Hepatocyte (in vitro differentiated cells): ENCODE results near the gene TCEAL1. TPM values are rescaled to one million over a fixed set of nuclear protein-coding genes. Genes with fewer than 3 reads are reported as not detected.

Experiments used
- DNase-seq: peaks from one replicate; pipeline ENCODE4 v3.0.0-alpha.2; 2016; ENCODE audit warnings: low spot score
- H2AFZ ChIP-seq: fragments of 200-600 bp; sonication (generic); 2 replicates; pipeline ENCODE4 v1.6.0; 2016; ENCODE audit warnings: antibody characterized with exemption, mild to moderate bottlenecking
- H3K27ac ChIP-seq: fragments of 200-600 bp; sonication (generic); 2 replicates; pipeline ENCODE4 v1.5.1; 2016; ENCODE audit warnings: mild to moderate bottlenecking
- H3K27me3 ChIP-seq: fragments of 200-600 bp; sonication (generic); 2 replicates; pipeline ENCODE4 v1.6.1; 2016
- H3K36me3 ChIP-seq: fragments of 200-600 bp; sonication (generic); replicated peaks from 2 replicates; pipeline ENCODE4 v1.5.1; 2016; ENCODE audit warnings: low read depth; ENCODE audit not compliant: insufficient read depth
- H3K4me1 ChIP-seq: fragments of 200-600 bp; sonication (generic); 2 replicates; pipeline ENCODE4 v1.5.1; 2016; ENCODE audit warnings: mild to moderate bottlenecking, moderate library complexity; ENCODE audit not compliant: insufficient read depth
- H3K4me2 ChIP-seq: fragments of 200-600 bp; sonication (generic); 2 replicates; pipeline ENCODE4 v1.6.0; 2016
- H3K4me3 ChIP-seq: fragments of 200-600 bp; sonication (generic); 2 replicates; pipeline ENCODE4 v1.5.1; 2016; ENCODE audit warnings: mild to moderate bottlenecking
- H3K79me2 ChIP-seq: fragments of 200-600 bp; sonication (generic); 2 replicates; pipeline ENCODE4 v1.6.0; 2017; ENCODE audit warnings: mild to moderate bottlenecking
- H3K9me2 ChIP-seq: fragments of 200-600 bp; sonication (generic); replicated peaks from 2 replicates; pipeline ENCODE4 v1.6.0; 2017; ENCODE audit warnings: mild to moderate bottlenecking; ENCODE audit not compliant: insufficient read depth
- H3K9me3 ChIP-seq: fragments of 200-600 bp; sonication (generic); 2 replicates; pipeline ENCODE4 v1.5.1; 2016; ENCODE audit warnings: low read depth, mild to moderate bottlenecking
- H4K20me1 ChIP-seq: fragments of 200-600 bp; sonication (generic); 2 replicates; pipeline ENCODE4 v1.6.0; 2016; ENCODE audit warnings: mild to moderate bottlenecking; ENCODE audit not compliant: insufficient read depth, poor library complexity, severe bottlenecking
- EZH2 ChIP-seq: fragments of 200-600 bp; sonication (generic); IDR thresholded peaks from 2 replicates; pipeline ENCODE4 v1.6.1; 2016; ENCODE audit warnings: antibody characterized with exemption, mild to moderate bottlenecking, borderline replicate concordance
- EZH2phosphoT487 ChIP-seq: fragments of 200-600 bp; sonication (generic); IDR thresholded peaks from one replicate; pipeline ENCODE4 v1.6.1; 2018; ENCODE audit warnings: antibody characterized with exemption, mild to moderate bottlenecking, low read depth, moderate library complexity; ENCODE audit not compliant: unreplicated experiment, severe bottlenecking
- WGBS: methylation state at CpG from one replicate; pipeline ENCODE4 v1.1.6; 2016; ENCODE audit warnings: low lambda C conversion rate; ENCODE audit errors: missing lambda C conversion rate; 5-methylcytosine and 5-hydroxymethylcytosine counted together
- polyA plus RNA-seq: library from polyadenylated mRNA; unstranded; fragments of >200 nt; fragmentation: Nextera tagmentation; extraction: Ambion mirVana; gene quantifications from 2 replicates; pipeline ENCODE4 v1.2.1, GENCODE V29; 2016
- total RNA-seq: library from RNA; depleted of rRNA; stranded (reverse); fragments of >200 nt; gene quantifications from 2 replicates; pipeline ENCODE4 v1.2.3, GENCODE V29; 2014
- TF ChIP-seq, protein P1 (sequence below): fragments of 200-600 bp; sonication (generic); IDR thresholded peaks from 2 replicates; pipeline ENCODE4 v1.5.1; 2016; ENCODE audit warnings: antibody characterized with exemption, mild to moderate bottlenecking; ENCODE audit not compliant: poor library complexity

The TCEAL1 gene
- total and polyA plus RNA-seq, 2 experiments from 2014 or later, result 89.2 to 113 TPM

DNA sequence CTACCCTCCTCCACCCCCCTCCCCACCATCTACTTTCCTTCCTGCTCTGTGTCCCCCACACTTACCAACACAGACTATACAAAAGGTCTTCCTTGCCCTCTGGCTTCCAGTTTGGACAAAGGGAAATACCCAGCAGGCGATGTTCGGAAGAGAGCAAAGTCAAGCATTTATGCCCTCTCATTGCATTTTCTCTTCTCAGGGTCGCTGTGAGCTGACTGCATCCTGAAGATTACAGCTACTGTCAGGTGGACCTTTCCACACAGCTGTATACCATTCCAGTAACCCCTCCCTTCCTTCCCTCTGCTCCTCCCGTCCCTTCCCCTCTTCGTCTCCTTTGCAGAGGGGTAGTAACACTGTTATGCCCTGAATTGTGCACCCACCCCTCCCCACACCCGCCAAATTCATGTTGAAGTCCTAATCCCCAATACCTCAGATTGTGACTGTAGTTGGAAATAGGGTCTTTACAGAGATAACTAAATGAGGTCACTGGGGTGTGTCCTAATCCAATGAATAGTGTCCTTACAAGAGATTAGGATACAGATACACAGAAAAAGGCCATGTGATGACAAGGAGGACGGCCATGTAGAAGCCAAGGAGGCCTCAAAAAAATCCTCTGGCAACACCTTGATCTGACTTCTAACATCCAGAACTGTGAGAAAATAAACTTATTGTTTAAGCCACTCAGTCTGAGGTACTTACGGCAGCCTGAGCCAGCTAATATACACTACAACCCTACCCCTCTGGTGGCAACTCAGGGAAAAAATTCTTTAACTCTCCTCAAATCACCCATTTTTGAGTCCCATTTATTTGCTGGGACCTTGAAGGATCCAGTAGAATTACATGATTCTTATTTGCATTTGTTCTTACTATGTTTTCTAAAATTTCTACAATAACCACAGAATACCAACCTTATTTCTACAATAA is 46.0 kb downstream of the TCEAL1 start:
- Histone ChIP-seq H3K27ac (peak overlapping the region; percentile 30), H3K27me3 (no peaks in the 10 kb centered on the region), H3K36me3 (no peaks in the 10 kb centered on the region), H4K20me1 (peaks cover 38% of the 10 kb centered on the region), H3K4me3 (no peak overlapping the region), H3K4me1 (no peaks in the 10 kb centered on the region), H3K9me3 (no peaks in the 10 kb centered on the region), H3K79me2 (peaks cover 2% of the 10 kb centered on the region), H3K4me2 (no peak overlapping the region), H3K9me2 (no peaks in the 10 kb centered on the region), H2AFZ (no peak overlapping the region)
- no peak for DNase-seq
- 79% methylated on average over 8 of the region's 8 CpGs for WGBS
- no peak for TF ChIP-seq EZH2phosphoT487
- no peak for TF ChIP-seq EZH2
- TF ChIP-seq, protein P1, sequence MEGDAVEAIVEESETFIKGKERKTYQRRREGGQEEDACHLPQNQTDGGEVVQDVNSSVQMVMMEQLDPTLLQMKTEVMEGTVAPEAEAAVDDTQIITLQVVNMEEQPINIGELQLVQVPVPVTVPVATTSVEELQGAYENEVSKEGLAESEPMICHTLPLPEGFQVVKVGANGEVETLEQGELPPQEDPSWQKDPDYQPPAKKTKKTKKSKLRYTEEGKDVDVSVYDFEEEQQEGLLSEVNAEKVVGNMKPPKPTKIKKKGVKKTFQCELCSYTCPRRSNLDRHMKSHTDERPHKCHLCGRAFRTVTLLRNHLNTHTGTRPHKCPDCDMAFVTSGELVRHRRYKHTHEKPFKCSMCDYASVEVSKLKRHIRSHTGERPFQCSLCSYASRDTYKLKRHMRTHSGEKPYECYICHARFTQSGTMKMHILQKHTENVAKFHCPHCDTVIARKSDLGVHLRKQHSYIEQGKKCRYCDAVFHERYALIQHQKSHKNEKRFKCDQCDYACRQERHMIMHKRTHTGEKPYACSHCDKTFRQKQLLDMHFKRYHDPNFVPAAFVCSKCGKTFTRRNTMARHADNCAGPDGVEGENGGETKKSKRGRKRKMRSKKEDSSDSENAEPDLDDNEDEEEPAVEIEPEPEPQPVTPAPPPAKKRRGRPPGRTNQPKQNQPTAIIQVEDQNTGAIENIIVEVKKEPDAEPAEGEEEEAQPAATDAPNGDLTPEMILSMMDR, result no peak

DNA sequence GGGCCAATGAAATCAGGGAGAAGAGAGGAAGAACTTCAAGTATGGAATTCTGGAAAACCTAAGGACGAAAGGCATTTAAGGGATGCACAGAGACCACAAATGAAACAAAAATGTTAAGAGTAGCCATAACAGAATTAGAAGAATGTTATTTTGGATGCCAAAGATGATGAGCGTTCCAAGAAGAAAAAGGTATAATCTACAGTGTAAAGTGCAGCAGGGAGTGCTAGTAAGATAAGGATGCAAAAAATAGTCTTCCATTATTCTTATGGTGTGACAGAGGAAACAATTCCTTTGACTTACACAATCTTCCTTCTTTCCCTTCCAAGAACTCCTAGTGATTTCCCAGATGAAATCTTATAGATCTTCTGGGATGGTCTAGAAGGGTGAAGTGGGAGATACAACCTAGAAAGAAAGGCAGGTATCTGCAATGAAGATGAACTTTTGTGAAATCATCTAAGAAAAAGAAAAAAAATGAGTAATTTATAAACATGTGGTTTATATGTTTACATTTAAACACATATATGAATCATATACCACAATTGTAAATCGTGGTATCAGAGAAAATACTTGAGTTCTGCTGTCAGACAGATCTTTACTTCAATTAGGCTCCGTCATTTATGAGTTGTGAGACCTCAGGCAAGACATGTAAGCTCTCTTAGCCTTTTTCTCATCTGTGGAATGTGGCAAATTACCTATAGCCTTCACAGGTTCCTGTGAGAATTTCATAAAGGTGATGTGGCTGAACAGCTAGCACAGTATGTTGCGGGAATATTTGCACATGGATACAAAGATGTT is 49.6 kb downstream of the TCEAL1 start:
- Histone ChIP-seq H3K4me3 (no peak overlapping the region), H3K36me3 (peaks cover 5% of the 10 kb centered on the region), H4K20me1 (peaks cover 70% of the 10 kb centered on the region), H2AFZ (no peak overlapping the region), H3K27me3 (no peaks in the 10 kb centered on the region), H3K4me1 (peaks cover under 1% of the 10 kb centered on the region), H3K79me2 (peaks cover 25% of the 10 kb centered on the region), H3K9me2 (no peaks in the 10 kb centered on the region), H3K9me3 (no peaks in the 10 kb centered on the region), H3K4me2 (no peak overlapping the region), H3K27ac (no peak overlapping the region)
- 94% methylated on average over 5 of the region's 5 CpGs for WGBS
- TF ChIP-seq EZH2, result no peak
- TF ChIP-seq, protein P1, result no peak
- no peak for TF ChIP-seq EZH2phosphoT487
- no peak for DNase-seq

Other genes with a start within 250 kb of the TCEAL1 start
- gene RAB40A, start 109.5 kb upstream of the TCEAL1 start, total RNA-seq, result 3.0 and 3.5 TPM in 2 replicates
- 2.7 and 3.0 TPM in 2 replicates for gene RAB40A, start 109.5 kb upstream of the TCEAL1 start, polyA plus RNA-seq
- 84.2 and 94.4 TPM in 2 replicates for gene TCEAL4, start 43.5 kb upstream of the TCEAL1 start, total RNA-seq
- gene TCEAL4, start 43.5 kb upstream of the TCEAL1 start, polyA plus RNA-seq, result 171 and 213 TPM in 2 replicates
- gene TCEAL3, start 21.0 kb upstream of the TCEAL1 start, total RNA-seq, result 28.6 and 28.7 TPM in 2 replicates
- gene TCEAL3, start 21.0 kb upstream of the TCEAL1 start, polyA plus RNA-seq, result 91.7 and 117 TPM in 2 replicates
- 1,160 and 1,364 TPM in 2 replicates for gene MORF4L2, start 57.7 kb downstream of the TCEAL1 start, total RNA-seq
- 772 and 829 TPM in 2 replicates for gene MORF4L2, start 57.7 kb downstream of the TCEAL1 start, polyA plus RNA-seq
- gene TMEM31, start 81.9 kb downstream of the TCEAL1 start, total RNA-seq, result 0.28 TPM in 1 of 2 replicates, not detected in the other
- gene TMEM31, start 81.9 kb downstream of the TCEAL1 start, polyA plus RNA-seq, result 0.89 and 1.1 TPM in 2 replicates
- gene PLP1, start 147.9 kb downstream of the TCEAL1 start, total RNA-seq, result 1.5 and 1.8 TPM in 2 replicates
- gene PLP1, start 147.9 kb downstream of the TCEAL1 start, polyA plus RNA-seq, result 0.80 and 1.1 TPM in 2 replicates
- 2.4 and 3.6 TPM in 2 replicates for gene RAB9B, start 203.3 kb downstream of the TCEAL1 start, total RNA-seq
- gene RAB9B, start 203.3 kb downstream of the TCEAL1 start, polyA plus RNA-seq, result 1.6 and 2.2 TPM in 2 replicates